Tibial artery (tissue), 4 donors: ENCODE measurements around the gene MRPL20.
"Not testable (repeated sequence)": the region's sequence is repeated elsewhere in the genome, so short reads cannot be mapped to it uniquely, and the experiment has no call there.

Experiments used
- DNase-seq, 2 donors: peaks; one replicate each; pipeline ENCODE4 v3.0.0-alpha.2; 2019
- H3K27ac ChIP-seq, 2 donors: fragments of 200-600 bp; sonication (generic) in 1 of 2; 1 replicate in 1 of 2; 2 replicates in 1 of 2; pipeline ENCODE4 v1.5.1; 2018 to 2019; ENCODE audit warnings: mild to moderate bottlenecking in 1 of 2
- H3K27me3 ChIP-seq, 2 donors: fragments of 200-600 bp; sonication (generic) in 1 of 2; one replicate each; pipeline versions ENCODE4 v1.5.1 to v1.6.0; 2016 to 2019
- H3K36me3 ChIP-seq, 3 donors: fragments of 200-600 bp; sonication (generic) in 2 of 3; one replicate each; pipeline ENCODE4 v1.5.1; 2016 to 2019; ENCODE audit warnings: mild to moderate bottlenecking in 2 of 3
- H3K4me1 ChIP-seq, 4 donors: fragments of 200-600 bp; sonication (generic) in 2 of 4; 1 replicate in 3 of 4; 2 replicates in 1 of 4; pipeline ENCODE4 v1.5.1; 2016 to 2019
- H3K4me3 ChIP-seq, 2 donors: fragments of 200-600 bp; sonication (generic) in 1 of 2; 1 replicate in 1 of 2; 2 replicates in 1 of 2; pipeline ENCODE4 v1.5.1; 2018 to 2019; ENCODE audit warnings: mild to moderate bottlenecking in 2 of 2
- H3K9me3 ChIP-seq, 3 donors: fragments of 200-600 bp; sonication (generic) in 1 of 3; one replicate each; pipeline ENCODE4 v1.5.1; 2016 to 2019
- intact Hi-C: fragments of 100-400 bp; cut with DNase I; formaldehyde crosslinking; loops from one replicate; pipeline ENCODE4 v1.15.0; 2023; ENCODE audit warnings: low total_unique reads
- TF ChIP-seq, protein P1 (sequence below), 2 experiments: fragments of 200-600 bp in 1 of 2; fragments of 450-650 bp in 1 of 2; IDR thresholded peaks; one replicate each; pipeline ENCODE4 v1.5.1; 2017 to 2019; ENCODE audit warnings: antibody characterized with exemption in 2 of 2, mild to moderate bottlenecking in 1 of 2, moderate library complexity in 1 of 2

The MRPL20 gene

DNA sequence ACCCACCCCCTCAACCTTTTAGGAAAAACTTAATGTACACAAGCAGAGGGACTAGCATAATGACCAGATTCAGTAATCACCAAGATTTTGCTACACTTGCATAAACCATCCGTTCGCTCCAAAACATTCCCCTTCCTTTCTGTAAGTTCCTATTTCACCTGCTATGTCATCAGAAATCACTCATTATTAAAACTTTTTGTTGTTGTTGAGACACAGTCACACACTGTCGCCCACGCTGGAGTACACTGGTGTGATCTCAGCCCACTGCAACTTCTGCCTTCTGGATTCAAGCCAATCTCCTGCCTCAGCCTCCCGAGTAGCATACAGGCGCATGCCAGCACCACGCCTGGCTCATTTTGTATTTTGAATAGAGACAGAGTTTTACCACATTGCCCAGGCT, 3.4 kb downstream of the MRPL20 start:
- intact Hi-C loops: loop anchor here (5.0 kb wide), 1 partner anchor 39 kb away; no protein-coding TSS in a partner anchor
- Histone ChIP-seq H3K9me3 (no peaks in the 10 kb centered on the region), H3K27ac (no peak overlapping the region), H3K4me1 (peaks cover 0 to 47% (median 38%) of the 10 kb centered on the region in 4 donors), H3K36me3 (peaks cover 41 to 54% (median 50%) of the 10 kb centered on the region in 3 donors), H3K27me3 (no peaks in the 10 kb centered on the region), H3K4me3 (no peak overlapping the region)
- TF ChIP-seq, protein P1, sequence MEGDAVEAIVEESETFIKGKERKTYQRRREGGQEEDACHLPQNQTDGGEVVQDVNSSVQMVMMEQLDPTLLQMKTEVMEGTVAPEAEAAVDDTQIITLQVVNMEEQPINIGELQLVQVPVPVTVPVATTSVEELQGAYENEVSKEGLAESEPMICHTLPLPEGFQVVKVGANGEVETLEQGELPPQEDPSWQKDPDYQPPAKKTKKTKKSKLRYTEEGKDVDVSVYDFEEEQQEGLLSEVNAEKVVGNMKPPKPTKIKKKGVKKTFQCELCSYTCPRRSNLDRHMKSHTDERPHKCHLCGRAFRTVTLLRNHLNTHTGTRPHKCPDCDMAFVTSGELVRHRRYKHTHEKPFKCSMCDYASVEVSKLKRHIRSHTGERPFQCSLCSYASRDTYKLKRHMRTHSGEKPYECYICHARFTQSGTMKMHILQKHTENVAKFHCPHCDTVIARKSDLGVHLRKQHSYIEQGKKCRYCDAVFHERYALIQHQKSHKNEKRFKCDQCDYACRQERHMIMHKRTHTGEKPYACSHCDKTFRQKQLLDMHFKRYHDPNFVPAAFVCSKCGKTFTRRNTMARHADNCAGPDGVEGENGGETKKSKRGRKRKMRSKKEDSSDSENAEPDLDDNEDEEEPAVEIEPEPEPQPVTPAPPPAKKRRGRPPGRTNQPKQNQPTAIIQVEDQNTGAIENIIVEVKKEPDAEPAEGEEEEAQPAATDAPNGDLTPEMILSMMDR (IDR thresholded peaks at IDR 0.05): no peak
- no peak for DNase-seq

DNA sequence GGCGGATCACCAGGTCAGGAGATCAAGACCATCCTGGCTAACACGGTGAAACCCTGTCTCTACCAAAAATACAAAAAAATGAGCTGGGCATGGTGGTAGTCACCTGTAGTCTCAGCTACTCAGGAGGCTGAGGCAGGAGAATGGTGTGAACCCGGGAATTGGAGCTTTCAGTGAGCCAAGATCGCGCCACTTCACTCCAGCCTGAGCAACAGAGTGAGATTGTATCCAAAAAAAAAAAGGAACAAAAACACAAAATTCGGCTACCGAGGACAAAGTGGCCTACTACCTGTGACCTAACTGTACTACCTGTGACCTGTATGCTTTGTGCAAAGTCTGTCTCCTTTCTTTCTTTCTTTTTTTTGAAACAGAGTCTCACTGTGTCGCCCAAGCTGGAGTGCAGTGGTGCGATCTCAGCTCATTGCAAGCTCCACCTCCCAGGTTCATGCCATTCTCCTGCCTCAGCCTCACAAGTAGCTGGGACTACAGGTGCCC, 4.1 kb downstream of the MRPL20 start:
- H3K9me3 ChIP-seq, DNase-seq, H3K27me3 ChIP-seq, H3K4me3 ChIP-seq, H3K27ac ChIP-seq: not testable (repeated sequence)
- Histone ChIP-seq H3K36me3 (peaks cover 41 to 55% (median 50%) of the 10 kb centered on the region in 3 donors), H3K4me1 (peaks cover 0 to 46% (median 38%) of the 10 kb centered on the region in 4 donors)
- intact Hi-C loops: loop anchor here (5.0 kb wide), 1 partner anchor 39 kb away; no protein-coding TSS in a partner anchor

DNA sequence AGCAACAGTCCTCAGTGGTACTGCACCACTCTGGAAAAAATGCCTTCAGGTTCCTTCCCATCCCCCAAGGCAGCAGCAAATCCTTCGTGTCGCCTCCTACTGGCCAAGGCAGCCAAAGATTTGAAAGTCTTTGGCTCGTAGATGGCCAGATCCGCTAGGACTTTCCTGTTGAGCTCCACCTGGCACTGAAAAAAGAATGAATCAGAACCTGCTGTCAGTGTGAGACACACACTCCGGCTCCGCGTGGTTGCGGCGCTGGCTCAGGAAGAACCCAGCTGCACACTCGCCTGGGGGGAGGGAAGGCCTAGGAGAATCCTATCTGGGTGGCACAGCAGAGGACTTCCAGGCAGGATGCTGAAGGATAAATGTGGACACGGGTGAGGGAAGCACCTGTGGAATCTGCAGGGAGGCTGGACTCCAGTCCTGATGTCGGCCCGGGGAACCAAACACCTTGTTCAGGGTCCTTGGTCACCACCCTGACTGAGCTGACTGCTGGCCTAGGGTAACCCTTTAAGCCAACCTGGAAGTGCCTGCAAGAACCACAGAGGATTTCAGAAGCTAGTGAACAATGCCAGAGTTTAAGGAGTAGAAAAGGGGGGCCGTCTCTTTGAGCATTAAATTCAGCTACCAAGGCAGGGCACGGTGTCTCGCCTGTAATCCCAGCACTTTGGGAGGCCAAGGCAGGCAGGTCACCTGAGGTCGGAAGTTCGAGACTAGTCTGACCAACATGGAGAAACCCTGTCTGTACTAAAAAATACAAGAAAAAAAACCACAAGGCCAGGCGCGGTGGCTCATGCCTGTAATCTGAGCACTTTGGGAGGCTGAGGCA, 4.8 kb downstream of the MRPL20 start:
- no peak for DNase-seq
- TF ChIP-seq, protein P1 (IDR thresholded peaks at IDR 0.05): no peak
- H3K9me3 ChIP-seq: no peaks in the 10 kb centered on the region
- no peak overlapping the region for H3K27ac ChIP-seq
- peaks cover 0 to 48% (median 41%) of the 10 kb centered on the region in 4 donors for H3K4me1 ChIP-seq
- intact Hi-C loops: loop anchor here (5.0 kb wide), 1 partner anchor 40 kb away; no protein-coding TSS in a partner anchor
- no peaks in the 10 kb centered on the region for H3K27me3 ChIP-seq
- peaks cover 48 to 61% (median 56%) of the 10 kb centered on the region in 3 donors for H3K36me3 ChIP-seq
- H3K4me3 ChIP-seq: no peak overlapping the region

DNA sequence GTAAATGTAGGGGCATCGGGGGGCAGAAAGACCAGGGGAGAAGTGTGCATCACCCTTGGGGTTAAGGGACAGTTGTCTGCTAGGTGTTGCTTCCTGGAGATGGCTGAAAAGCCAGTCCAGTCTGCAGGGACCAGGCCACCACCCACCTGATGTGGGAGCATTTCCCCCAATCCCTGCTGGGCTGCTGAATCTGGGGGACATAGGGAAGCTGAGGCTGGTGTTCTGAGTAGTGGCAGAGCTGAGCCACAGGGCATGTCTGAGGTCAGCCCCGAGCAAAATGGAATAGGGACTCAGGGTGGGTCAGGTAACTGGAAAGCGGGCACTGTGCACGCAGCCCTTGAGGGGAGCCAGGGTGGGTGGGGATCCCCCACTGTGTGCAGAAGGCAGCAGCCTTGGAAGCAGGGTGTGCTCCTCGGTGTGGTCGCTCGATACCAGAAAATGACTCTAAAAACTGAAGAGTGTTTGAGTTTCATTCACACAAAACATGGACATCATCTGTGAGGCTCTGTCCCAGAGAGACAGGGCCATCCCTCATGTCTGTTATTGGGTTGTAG, 5.6 kb downstream of the MRPL20 start:
- Histone ChIP-seq H3K36me3 (peaks cover 54 to 69% (median 63%) of the 10 kb centered on the region in 3 donors), H3K4me3 (no peak overlapping the region), H3K4me1 (peaks cover 0 to 49% (median 45%) of the 10 kb centered on the region in 4 donors), H3K27ac (no peak overlapping the region), H3K9me3 (no peaks in the 10 kb centered on the region), H3K27me3 (no peaks in the 10 kb centered on the region)
- intact Hi-C loops: loop anchor here (5.0 kb wide), 1 partner anchor 41 kb away; no protein-coding TSS in a partner anchor
- TF ChIP-seq, protein P1 (IDR thresholded peaks at IDR 0.05): no peak
- DNase-seq: no peak

DNA sequence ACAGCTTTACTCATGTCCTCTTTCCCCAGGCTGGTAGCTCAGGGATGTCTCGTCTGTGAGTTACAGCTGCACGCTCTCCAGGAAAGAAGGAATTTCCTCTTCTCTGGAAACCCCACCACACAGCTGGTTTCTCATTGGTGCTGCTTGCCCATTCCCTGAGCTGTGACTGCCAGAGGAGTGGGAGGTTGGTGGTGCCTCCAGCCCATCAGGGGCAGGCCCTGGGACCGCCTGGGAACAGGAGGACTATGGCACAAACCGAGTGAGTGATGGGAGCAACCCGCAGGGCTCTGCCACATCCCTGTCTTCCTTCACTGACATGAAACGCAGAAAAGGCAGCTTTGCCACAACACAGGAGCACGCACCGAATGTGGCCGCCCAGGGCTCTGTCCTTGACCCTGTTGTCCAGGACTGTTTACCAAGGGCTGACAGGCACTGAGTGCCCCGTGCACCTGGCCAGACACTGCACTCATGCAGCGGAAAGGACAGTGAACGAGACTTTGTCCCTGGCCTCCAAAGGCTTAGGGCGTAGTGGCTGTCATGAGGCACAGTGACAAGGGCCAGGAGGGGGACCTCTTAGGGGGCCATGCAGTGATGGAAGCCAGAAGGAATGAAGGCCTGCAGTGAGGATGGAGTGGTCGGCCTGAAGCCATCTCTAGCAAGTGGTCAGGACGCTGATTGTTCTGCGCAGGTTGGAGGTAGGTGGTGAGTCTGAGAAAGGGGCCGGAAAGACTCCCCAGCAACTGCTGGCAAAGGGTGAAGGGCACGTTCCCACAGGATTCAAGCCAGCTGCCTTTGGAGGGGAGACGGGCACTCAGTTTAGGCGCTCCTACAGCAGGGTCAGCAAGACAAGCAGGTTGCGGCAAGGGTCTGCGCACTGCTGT, 6.3 kb downstream of the MRPL20 start:
- H3K27ac ChIP-seq: peak overlapping the region in 1 of 2 donors; percentile 92
- H3K4me1 ChIP-seq: peaks cover 0 to 46% (median 38%) of the 10 kb centered on the region in 4 donors
- intact Hi-C loops: loop anchor here (5.0 kb wide), 1 partner anchor 41 kb away; no protein-coding TSS in a partner anchor
- DNase-seq: no peak
- H3K27me3 ChIP-seq: no peaks in the 10 kb centered on the region
- peaks cover 54 to 76% (median 65%) of the 10 kb centered on the region in 3 donors for H3K36me3 ChIP-seq
- no peaks in the 10 kb centered on the region for H3K9me3 ChIP-seq
- peak overlapping the region; percentile 85 to 96 for H3K4me3 ChIP-seq
- TF ChIP-seq, protein P1 (IDR thresholded peaks at IDR 0.05): no peak
